GM12865 (cell line): ENCODE measurements around the gene CCL3.

Source experiments
- DNase-seq: peaks from one replicate; pipeline ENCODE4 v3.0.0; 2010; ENCODE audit warnings: low read depth
- H3K4me3 ChIP-seq: 2 replicates; pipeline ENCODE4 v1.5.1; 2011; ENCODE audit warnings: mild to moderate bottlenecking, low read depth, low read length, control low read depth
- CTCF ChIP-seq: IDR thresholded peaks from 2 replicates; pipeline ENCODE4 v1.5.1; 2011; ENCODE audit warnings: low read length, control low read depth, low read depth, inconsistent platforms; ENCODE audit not compliant: insufficient read depth; ENCODE audit errors: missing control alignments

Gene CCL3

GRCh38 chr17:36070427-36070826, 19.5 kb downstream of the CCL3 start:
- TF ChIP-seq CTCF = no peak
- no peak overlapping the region for H3K4me3 ChIP-seq
- no peak for DNase-seq

GRCh38 chr17:36069136-36069535, 20.8 kb downstream of the CCL3 start:
- no peak for TF ChIP-seq CTCF
- DNase-seq = no peak

DNA sequence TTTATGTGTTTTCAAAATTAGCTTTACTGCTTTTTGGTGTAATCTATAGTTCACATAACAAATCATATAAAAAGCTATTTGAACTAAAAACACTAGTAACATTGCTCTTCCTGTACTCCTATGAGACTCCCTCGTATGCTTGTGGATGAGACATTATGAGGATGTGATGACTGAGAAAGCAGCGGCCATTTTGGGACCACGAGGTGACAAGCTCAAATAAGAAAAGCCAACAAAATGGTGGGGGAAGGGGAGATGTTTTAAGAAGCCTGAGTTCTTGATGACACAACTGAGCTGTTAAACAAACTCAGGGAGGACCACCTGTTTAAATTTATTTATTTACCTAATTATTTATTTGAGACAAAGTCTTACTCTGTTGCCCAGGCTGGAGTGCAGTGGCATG, 21.4 kb downstream of the CCL3 start:
- no peak overlapping the region for H3K4me3 ChIP-seq
- TF ChIP-seq CTCF = no peak
- DNase-seq = no peak

More at GRCh38 chr17:36069136-36069535, 20.8 kb downstream of the CCL3 start:
- H3K4me3 ChIP-seq = no peak overlapping the region

- no peak for TF ChIP-seq CTCF
- H3K4me3 ChIP-seq = no peak overlapping the region
- no peak for DNase-seq
Observed at GRCh38 chr17:36066365-36066985, 23.5 kb downstream of the CCL3 start.

DNA sequence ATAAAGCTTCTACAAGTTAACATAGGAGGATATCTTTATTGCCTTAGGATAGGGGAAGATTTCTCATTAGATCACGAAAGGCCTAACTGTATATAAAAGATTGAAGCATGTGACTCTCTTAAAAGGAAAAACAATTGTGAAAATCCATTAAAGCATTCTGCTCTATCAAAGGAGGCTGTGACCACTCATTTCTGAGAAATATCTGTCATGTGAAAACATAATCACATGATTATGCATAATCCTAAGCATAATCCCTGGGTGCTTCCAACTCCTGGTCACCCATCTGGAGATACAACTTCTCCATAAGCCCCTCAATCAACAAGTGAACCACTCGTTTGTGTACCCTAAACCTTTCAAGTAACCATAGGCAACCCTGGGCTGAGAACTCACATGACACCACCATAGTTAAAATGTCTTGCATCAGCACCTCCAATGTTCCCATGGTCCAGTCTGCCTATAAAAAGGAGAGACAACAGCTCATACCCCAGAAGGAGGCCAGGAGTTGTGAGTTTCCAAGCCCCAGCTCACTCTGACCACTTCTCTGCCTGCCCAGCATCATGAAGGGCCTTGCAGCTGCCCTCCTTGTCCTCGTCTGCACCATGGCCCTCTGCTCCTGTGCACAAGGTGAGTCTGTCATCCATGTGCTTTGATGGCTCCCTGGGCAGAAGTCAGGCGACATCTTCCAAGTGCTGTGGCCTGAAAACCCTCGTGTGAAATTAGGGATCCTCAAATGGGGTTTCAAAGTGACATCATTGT, 26.0 kb downstream of the CCL3 start, which contains the start of gene CCL18:
CCL18 (plus strand) TSS at position 487 of the 756 bp plus-strand sequence; CDS start at position 558, 71 bp downstream.
- no peak for DNase-seq
- H3K4me3 ChIP-seq = no peak within 1 kb of the TSS
- TF ChIP-seq CTCF = no peak

- no peak overlapping the region for H3K4me3 ChIP-seq
- no peak for DNase-seq
- no peak for TF ChIP-seq CTCF
Observed at GRCh38 chr17:36060816-36061215, 29.1 kb downstream of the CCL3 start.
